ENCODE measurements around the gene MICOS13.
A peak's percentile ranks its signal among the peaks of the same experiment; 100 is the strongest.

DNA sequence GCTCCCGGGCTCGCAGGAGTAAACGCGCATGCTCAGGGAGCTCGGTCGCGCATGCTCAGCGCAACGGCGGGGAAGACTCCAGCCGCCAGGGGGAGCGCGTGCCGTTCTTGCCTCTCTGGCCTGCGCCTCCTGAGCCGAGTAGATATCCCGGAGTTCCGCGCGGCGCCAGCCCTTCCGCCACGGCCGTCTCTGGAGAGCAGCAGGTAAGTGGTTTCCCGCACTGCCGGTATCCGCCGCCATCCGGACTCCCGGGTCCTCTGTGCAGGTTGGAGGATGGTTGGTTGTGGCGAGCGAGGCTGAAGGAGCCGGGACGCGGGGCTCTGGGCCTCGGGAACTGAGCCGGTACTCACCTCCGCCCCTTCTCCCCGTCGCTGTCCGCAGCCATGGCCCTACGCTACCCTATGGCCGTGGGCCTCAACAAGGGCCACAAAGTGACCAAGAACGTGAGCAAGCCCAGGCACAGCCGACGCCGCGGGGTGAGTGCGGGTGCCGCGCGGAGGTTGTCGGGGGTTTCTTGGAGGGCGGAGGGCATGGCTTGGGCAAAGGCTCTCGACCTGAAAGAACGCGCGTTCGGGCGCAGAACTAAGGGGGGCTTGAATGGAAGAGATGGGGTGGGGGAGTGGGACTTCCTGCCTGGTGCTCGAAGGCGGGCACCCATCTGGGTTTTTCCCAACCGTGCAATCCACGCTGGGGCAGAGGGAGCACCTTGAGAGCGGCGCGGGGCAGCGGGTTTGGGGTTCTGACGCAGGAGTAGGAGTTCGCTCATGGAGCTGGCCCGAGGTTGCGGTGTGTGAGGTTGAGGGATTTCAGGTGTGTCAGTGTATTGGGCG, 10.0 kb upstream of the MICOS13 start, which contains the start of gene RPL36:
- peak; percentile 61 to 89 for TF ChIP-seq POLR2A (IDR thresholded peaks at IDR 0.05)
- TF ChIP-seq, protein P1, sequence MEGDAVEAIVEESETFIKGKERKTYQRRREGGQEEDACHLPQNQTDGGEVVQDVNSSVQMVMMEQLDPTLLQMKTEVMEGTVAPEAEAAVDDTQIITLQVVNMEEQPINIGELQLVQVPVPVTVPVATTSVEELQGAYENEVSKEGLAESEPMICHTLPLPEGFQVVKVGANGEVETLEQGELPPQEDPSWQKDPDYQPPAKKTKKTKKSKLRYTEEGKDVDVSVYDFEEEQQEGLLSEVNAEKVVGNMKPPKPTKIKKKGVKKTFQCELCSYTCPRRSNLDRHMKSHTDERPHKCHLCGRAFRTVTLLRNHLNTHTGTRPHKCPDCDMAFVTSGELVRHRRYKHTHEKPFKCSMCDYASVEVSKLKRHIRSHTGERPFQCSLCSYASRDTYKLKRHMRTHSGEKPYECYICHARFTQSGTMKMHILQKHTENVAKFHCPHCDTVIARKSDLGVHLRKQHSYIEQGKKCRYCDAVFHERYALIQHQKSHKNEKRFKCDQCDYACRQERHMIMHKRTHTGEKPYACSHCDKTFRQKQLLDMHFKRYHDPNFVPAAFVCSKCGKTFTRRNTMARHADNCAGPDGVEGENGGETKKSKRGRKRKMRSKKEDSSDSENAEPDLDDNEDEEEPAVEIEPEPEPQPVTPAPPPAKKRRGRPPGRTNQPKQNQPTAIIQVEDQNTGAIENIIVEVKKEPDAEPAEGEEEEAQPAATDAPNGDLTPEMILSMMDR (IDR thresholded peaks at IDR 0.05) = peak; percentile 96 to 99 (median 98)
- TF ChIP-seq EP300 (IDR thresholded peaks at IDR 0.05) = peak; percentile 82 to 98
